GM19035 (cell line): ENCODE data around the gene NANS.

Experiments
- ATAC-seq: cut with Tn5 transposase; IDR thresholded peaks from one replicate; pipeline ENCODE4 v1.9.1; 2021; ENCODE audit not compliant: unreplicated experiment

Gene NANS

GRCh38 chr9:98130576-98131228 lies 74.2 kb downstream of the NANS start:
- ATAC-seq, result no peak

DNA sequence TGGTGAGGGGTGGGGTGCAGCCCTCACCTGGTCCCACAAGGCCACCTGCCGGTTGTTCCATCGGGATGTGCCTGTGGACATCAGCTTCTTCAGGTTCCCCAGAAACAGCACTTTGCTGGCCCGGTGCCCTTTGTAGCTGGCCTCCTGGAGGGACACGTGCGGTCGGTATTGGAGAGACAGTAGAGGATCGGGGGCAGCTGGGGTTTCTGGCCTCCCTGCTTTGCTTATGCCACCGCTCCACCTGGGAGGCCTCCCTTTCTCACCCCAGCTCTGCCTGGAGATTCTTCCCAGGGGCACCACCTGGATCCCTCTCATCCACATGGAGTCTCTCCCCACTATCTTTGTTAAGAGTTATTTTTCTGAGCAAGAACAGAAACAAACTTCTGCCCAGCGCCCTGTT lies 75.6 kb downstream of the NANS start:
- no peak for ATAC-seq
